Measurements from ENCODE around the gene KRTAP4-11.
"Not testable (repeated sequence)": the region's sequence is repeated elsewhere in the genome, so short reads cannot be mapped to it uniquely, and the experiment has no call there.

KRTAP4-11 gene

GRCh38 chr17:41145261-41145660, 27.1 kb upstream of the KRTAP4-11 start:
- Histone ChIP-seq H3K4me1 (ENCODE audit: insufficient read depth, poor library complexity, severe bottlenecking) (peaks cover 2% of the 10 kb centered on the region), H3K4me3 (ENCODE audit: severe bottlenecking) (no peak overlapping the region), H3K27ac (ENCODE audit: poor library complexity, severe bottlenecking) (no peak overlapping the region), H3K9me3 (ENCODE audit: severe bottlenecking) (peaks cover 2% of the 10 kb centered on the region), H3K27me3 (ENCODE audit: insufficient read depth, poor library complexity, severe bottlenecking) (no peaks in the 10 kb centered on the region), H3K36me3 (ENCODE audit: low read depth) (no peaks in the 10 kb centered on the region)
- TF ChIP-seq CTCF (IDR thresholded peaks at IDR 0.05; ENCODE audit: poor library complexity, severe bottlenecking), result no peak
- DNase-seq (ENCODE audit: low spot score) (no peak), ATAC-seq (ENCODE audit: low read depth) (no peak)

- Histone ChIP-seq H3K36me3 (ENCODE audit: low read depth) (no peaks in the 10 kb centered on the region), H3K4me1 (ENCODE audit: insufficient read depth, poor library complexity, severe bottlenecking) (peaks cover 2% of the 10 kb centered on the region), H3K27ac (ENCODE audit: poor library complexity, severe bottlenecking) (no peak overlapping the region), H3K9me3 (ENCODE audit: severe bottlenecking) (peaks cover 3% of the 10 kb centered on the region), H3K4me3 (ENCODE audit: severe bottlenecking) (no peak overlapping the region), H3K27me3 (ENCODE audit: insufficient read depth, poor library complexity, severe bottlenecking) (no peaks in the 10 kb centered on the region)
- DNase-seq (ENCODE audit: low spot score) (no peak), ATAC-seq (ENCODE audit: low read depth) (no peak)
- TF ChIP-seq CTCF (IDR thresholded peaks at IDR 0.05; ENCODE audit: poor library complexity, severe bottlenecking), result no peak
Measured at GRCh38 chr17:41144846-41145245, 26.7 kb upstream of the KRTAP4-11 start.

- peaks cover 2% of the 10 kb centered on the region for H3K4me1 ChIP-seq (ENCODE audit: insufficient read depth, poor library complexity, severe bottlenecking)
- DNase-seq (ENCODE audit: low spot score), result no peak
- no peaks in the 10 kb centered on the region for H3K27me3 ChIP-seq (ENCODE audit: insufficient read depth, poor library complexity, severe bottlenecking)
- no peak overlapping the region for H3K4me3 ChIP-seq (ENCODE audit: severe bottlenecking)
- ATAC-seq (ENCODE audit: low read depth), result no peak
- no peaks in the 10 kb centered on the region for H3K36me3 ChIP-seq (ENCODE audit: low read depth)
- H3K27ac ChIP-seq (ENCODE audit: poor library complexity, severe bottlenecking), result peak overlapping the region; percentile 31
- TF ChIP-seq CTCF (IDR thresholded peaks at IDR 0.05; ENCODE audit: poor library complexity, severe bottlenecking), result no peak
- peaks cover 3% of the 10 kb centered on the region for H3K9me3 ChIP-seq (ENCODE audit: severe bottlenecking)
Measured at GRCh38 chr17:41141361-41141760, 23.2 kb upstream of the KRTAP4-11 start.

GRCh38 chr17:41140360-41141131, 22.4 kb upstream of the KRTAP4-11 start, which contains the start of gene KRTAP4-6:
Gene KRTAP4-6, minus strand, starts transcription at chr17:41140544. Its CDS starts 57 bp downstream, at chr17:41140487.
- Histone ChIP-seq H3K9me3 (ENCODE audit: severe bottlenecking) (peaks cover 3% of the 10 kb centered on the region), H3K4me3 (ENCODE audit: severe bottlenecking) (no peak within 1 kb of the TSS), H3K27me3 (ENCODE audit: insufficient read depth, poor library complexity, severe bottlenecking) (no peaks in the 10 kb centered on the region), H3K4me1 (ENCODE audit: insufficient read depth, poor library complexity, severe bottlenecking) (peaks cover 2% of the 10 kb centered on the region), H3K36me3 (ENCODE audit: low read depth) (no peaks in the 10 kb centered on the region), H3K27ac (ENCODE audit: poor library complexity, severe bottlenecking) (peak within 1 kb of the TSS; percentile 31)
- TF ChIP-seq CTCF (IDR thresholded peaks at IDR 0.05; ENCODE audit: poor library complexity, severe bottlenecking), result no peak
- ATAC-seq (ENCODE audit: low read depth), result peak; percentile 99
- no peak for DNase-seq (ENCODE audit: low spot score)

- not testable (repeated sequence) for ATAC-seq (ENCODE audit: low read depth); H3K9me3 ChIP-seq (ENCODE audit: severe bottlenecking)
- H3K27ac ChIP-seq (ENCODE audit: poor library complexity, severe bottlenecking), result peak overlapping the region; percentile 31
Measured at GRCh38 chr17:41139865-41140264, 21.7 kb upstream of the KRTAP4-11 start.

More at GRCh38 chr17:41139865-41140264, 21.7 kb upstream of the KRTAP4-11 start:
- not testable (repeated sequence) for H3K4me3 ChIP-seq (ENCODE audit: severe bottlenecking); H3K4me1 ChIP-seq (ENCODE audit: insufficient read depth, poor library complexity, severe bottlenecking); DNase-seq (ENCODE audit: low spot score); H3K27me3 ChIP-seq (ENCODE audit: insufficient read depth, poor library complexity, severe bottlenecking); H3K36me3 ChIP-seq (ENCODE audit: low read depth)
